ENCODE measurements around the gene COA7. TPM values are rescaled to one million over a fixed set of nuclear protein-coding genes. Genes with fewer than 3 reads are reported as not detected.
A peak's percentile ranks its signal among the peaks of the same experiment; 100 is the strongest.
"Not testable (repeated sequence)": the region's sequence is repeated elsewhere in the genome, so short reads cannot be mapped to it uniquely, and the experiment has no call there.

The COA7 gene
- total RNA-seq, 1 experiment from 2014 or later, result 14.0 TPM

- in situ Hi-C loops (cut with HindIII; ENCODE audit: low pct_unique_long_range_greater_than_20kb, low sequenced_read_pairs), result no loop called here
- DNase-seq (ENCODE audit: low read depth, low spot score), result peak; percentile 27
Observed at GRCh38 chr1:52707927-52708655, 9.9 kb upstream of the COA7 start.

DNA sequence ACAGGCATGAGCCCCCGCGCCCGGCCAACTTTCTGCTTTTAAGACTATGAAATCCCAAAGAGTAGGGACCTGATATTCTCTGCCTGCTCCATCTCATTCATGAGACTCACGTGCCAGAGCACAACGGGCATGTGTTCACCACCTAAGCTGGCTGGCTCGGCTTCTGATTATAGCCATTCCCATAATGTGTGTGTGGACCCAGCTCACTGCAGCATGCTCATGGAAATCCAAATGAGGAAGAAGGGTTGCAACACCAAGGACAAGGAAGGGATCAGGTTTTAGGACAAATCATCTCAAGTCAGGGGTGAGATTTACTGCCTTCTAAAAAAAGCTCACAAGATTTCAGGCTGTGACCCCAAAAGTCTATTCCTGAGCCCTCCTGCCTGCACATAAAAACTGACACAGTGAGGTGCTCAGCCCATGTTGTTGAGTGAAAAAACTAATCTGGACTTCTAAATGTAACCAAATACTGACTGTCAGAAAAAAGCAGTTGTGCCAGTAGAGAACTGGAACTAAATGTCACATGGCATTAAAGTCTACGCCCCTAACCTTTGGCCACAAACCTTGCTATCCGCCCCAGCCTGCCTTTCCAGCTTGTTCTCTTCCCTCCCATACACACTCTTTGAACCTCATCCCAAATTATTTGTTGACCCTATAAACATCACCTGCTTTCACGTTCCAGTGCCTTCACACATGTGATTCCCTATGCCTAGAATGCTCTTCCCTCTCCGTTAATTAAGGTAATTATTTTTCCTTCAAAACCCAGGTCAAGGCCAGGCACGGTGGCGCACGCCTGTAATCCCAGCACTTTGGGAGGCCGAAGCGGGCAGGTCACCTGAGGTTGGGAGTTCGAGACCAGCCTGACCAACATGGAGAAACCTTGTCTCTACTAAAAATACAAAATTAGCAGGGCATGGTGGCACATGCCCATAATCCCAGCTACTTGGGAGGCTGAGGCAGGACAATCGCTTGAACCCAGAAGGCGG is 9.1 kb upstream of the COA7 start:
- in situ Hi-C loops (cut with HindIII; ENCODE audit: low pct_unique_long_range_greater_than_20kb, low sequenced_read_pairs), result no loop called here
- no peak for DNase-seq (ENCODE audit: low read depth, low spot score)

- in situ Hi-C loops (cut with HindIII; ENCODE audit: low pct_unique_long_range_greater_than_20kb, low sequenced_read_pairs), result no loop called here
- no peak for DNase-seq (ENCODE audit: low read depth, low spot score)
Observed at GRCh38 chr1:52706136-52706670, 8.1 kb upstream of the COA7 start.

GRCh38 chr1:52702886-52703787 is 5.0 kb upstream of the COA7 start:
- peak; percentile 94 for DNase-seq (ENCODE audit: low read depth, low spot score)
- in situ Hi-C loops (cut with HindIII; ENCODE audit: low pct_unique_long_range_greater_than_20kb, low sequenced_read_pairs), result no loop called here

DNA sequence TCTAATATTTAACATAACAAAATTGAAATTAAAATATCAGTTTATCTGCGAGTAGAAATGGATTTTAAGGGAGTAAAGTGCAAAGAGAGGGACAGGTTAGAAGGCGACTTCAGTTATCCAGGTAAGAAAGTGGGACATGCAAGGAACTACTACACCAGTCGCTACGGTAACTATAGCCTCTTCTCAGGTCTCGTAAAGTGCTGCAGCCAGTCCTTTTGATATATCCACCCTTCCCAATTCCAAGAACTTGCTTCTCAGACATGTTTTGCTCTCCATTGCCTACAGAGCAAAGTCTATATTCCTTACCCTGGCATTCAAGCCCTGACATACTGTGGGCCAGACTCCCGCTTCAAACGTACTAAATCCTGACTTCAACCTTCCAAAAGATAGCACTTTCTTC is 2.5 kb downstream of the COA7 start:
- DNase-seq (ENCODE audit: low read depth, low spot score), result no peak
- in situ Hi-C loops (cut with HindIII; ENCODE audit: low pct_unique_long_range_greater_than_20kb, low sequenced_read_pairs), result no loop called here

DNA sequence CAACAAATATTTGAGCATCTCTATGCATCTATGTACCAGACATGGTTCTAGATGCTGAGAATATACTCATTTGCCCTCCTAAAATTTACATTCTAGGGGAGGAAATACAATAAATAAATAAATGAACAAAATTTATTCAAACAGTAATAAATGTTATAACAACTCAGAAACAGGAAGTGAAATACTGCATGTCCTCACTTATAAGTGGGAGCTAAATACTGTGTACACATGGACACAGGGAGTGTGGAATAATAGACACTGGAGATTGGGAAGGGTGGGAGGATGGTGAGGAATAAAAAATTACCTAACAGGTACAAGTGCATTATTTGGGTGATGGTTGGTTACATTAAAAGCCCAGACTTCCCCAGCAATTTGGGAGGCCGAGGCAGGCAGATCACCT is 4.3 kb downstream of the COA7 start:
- DNase-seq (ENCODE audit: low read depth, low spot score), result no peak

GRCh38 chr1:52693351-52693750 is 4.8 kb downstream of the COA7 start:
- DNase-seq (ENCODE audit: low read depth, low spot score); in situ Hi-C loops (cut with HindIII; ENCODE audit: low pct_unique_long_range_greater_than_20kb, low sequenced_read_pairs): not testable (repeated sequence)

More for the DNA sequence above, 4.3 kb downstream of the COA7 start:
- in situ Hi-C loops (cut with HindIII; ENCODE audit: low pct_unique_long_range_greater_than_20kb, low sequenced_read_pairs), result no loop called here

- no peak for DNase-seq (ENCODE audit: low read depth, low spot score)
- in situ Hi-C loops (cut with HindIII; ENCODE audit: low pct_unique_long_range_greater_than_20kb, low sequenced_read_pairs), result no loop called here
Observed at GRCh38 chr1:52692697-52693096, 5.5 kb downstream of the COA7 start.

GRCh38 chr1:52691821-52692220 is 6.3 kb downstream of the COA7 start:
- no peak for DNase-seq (ENCODE audit: low read depth, low spot score)
- in situ Hi-C loops (cut with HindIII; ENCODE audit: low pct_unique_long_range_greater_than_20kb, low sequenced_read_pairs), result no loop called here

DNA sequence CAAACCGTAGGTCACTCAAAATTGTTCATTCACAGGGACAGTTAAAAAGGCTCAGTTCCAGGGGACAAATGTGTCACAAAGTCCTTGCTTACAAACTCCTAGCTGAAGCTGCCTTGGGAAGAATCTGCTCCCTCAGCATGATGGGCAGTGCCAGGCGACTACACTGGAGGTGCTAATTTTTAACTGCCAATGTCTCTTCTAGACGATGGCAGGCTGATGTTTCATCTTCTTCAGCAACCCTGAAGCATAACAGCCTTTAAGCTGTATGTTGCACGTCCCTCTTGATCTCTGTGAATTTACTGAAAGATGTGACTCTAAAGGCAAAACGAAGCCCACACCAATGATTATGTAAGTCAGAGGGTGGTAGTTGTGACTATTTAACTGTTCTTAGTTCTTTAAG is 11.3 kb downstream of the COA7 start:
- DNase-seq (ENCODE audit: low read depth, low spot score), result no peak
- in situ Hi-C loops (cut with HindIII; ENCODE audit: low pct_unique_long_range_greater_than_20kb, low sequenced_read_pairs), result no loop called here

GRCh38 chr1:52686261-52686751 is 11.8 kb downstream of the COA7 start:
- in situ Hi-C loops (cut with HindIII; ENCODE audit: low pct_unique_long_range_greater_than_20kb, low sequenced_read_pairs), result not testable (repeated sequence)
- peak; percentile 75 for DNase-seq (ENCODE audit: low read depth, low spot score)

GRCh38 chr1:52684545-52684944 is 13.6 kb downstream of the COA7 start:
- in situ Hi-C loops (cut with HindIII; ENCODE audit: low pct_unique_long_range_greater_than_20kb, low sequenced_read_pairs), result no loop called here
- DNase-seq (ENCODE audit: low read depth, low spot score), result no peak

DNA sequence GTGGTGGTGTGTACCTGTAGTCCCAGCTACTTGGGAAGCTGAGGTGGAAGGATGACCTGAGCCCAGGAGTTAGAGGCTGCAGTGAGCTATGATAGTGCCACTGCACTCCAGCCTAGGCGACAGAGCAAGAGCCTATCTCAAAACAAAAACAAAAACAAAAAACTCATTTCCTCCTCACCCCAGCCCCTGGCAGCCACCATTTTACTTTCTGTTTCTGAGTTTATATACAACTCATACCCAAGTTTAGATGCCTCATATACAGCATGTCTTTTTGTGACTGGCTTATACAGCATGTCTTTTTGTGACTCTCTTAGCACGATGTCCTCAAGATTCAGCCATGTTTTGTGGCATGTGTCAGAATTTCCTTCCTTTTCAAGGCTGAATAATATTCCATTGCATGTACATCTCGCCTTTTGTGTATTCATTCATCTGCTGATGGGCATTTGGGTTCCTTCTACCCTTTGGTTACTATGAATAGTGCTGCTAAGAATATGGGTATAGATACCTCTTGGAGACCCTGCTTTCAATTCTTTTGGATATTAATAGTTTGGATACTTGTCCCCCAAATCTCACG is 14.7 kb downstream of the COA7 start:
- no peak for DNase-seq (ENCODE audit: low read depth, low spot score)
- in situ Hi-C loops (cut with HindIII; ENCODE audit: low pct_unique_long_range_greater_than_20kb, low sequenced_read_pairs), result no loop called here

DNA sequence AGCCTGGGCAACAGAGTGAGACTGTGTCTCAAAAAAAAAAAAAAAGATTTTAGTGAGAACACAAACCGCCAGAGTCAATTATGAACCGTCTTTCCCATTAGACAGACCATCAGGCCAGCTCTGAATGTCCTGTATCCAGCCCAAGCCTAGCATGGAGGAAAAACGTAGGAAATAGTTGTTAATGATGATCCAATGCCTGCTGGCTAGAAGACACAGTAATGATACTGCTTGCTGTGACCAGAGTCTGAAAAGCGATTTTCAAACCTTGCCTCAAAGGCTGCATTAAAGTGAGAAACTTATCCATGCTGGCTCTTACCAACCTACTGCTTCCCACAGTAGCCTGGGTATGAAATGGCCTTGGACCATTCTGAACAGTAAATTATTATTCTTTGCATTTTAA is 17.0 kb downstream of the COA7 start:
- no peak for DNase-seq (ENCODE audit: low read depth, low spot score)
- in situ Hi-C loops (cut with HindIII; ENCODE audit: low pct_unique_long_range_greater_than_20kb, low sequenced_read_pairs), result no loop called here

GRCh38 chr1:52680353-52680752 is 17.8 kb downstream of the COA7 start:
- no peak for DNase-seq (ENCODE audit: low read depth, low spot score)
- in situ Hi-C loops (cut with HindIII; ENCODE audit: low pct_unique_long_range_greater_than_20kb, low sequenced_read_pairs), result no loop called here

GRCh38 chr1:52679498-52679897 is 18.6 kb downstream of the COA7 start:
- in situ Hi-C loops (cut with HindIII; ENCODE audit: low pct_unique_long_range_greater_than_20kb, low sequenced_read_pairs), result no loop called here
- DNase-seq (ENCODE audit: low read depth, low spot score), result no peak

DNA sequence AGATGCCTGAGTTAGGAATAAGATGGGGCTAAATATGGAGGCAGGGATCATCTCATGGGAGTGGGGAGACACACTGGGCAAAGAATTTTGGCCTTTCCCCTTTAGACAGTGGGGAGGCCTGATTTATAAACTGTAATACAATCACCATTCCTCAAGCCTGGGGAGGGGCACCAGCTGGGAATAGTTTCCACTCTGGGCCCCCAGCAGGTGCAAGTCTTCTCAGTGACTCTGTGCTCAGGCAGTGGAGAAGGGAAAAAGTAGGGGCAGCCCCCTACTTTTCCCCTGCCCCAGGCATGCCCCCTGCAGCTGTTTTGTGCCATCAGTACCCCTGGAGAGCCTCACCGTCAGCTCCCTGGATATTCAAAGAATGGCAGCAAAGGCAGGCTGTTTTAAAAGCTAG is 19.1 kb downstream of the COA7 start:
- in situ Hi-C loops (cut with HindIII; ENCODE audit: low pct_unique_long_range_greater_than_20kb, low sequenced_read_pairs), result no loop called here
- no peak for DNase-seq (ENCODE audit: low read depth, low spot score)
